GM12878 (cell line): ENCODE data around the gene SUMF2.

Experiments used
- FOXK2 ChIP-seq: fragments of 450-650 bp; IDR thresholded peaks from 2 replicates; pipeline ENCODE4 v1.6.1; 2017; ENCODE audit warnings: mild to moderate bottlenecking, moderate library complexity
- FOXM1 ChIP-seq: IDR thresholded peaks from 2 replicates; pipeline ENCODE4 v1.6.1; 2012; ENCODE audit warnings: low read depth, mild to moderate bottlenecking, inconsistent platforms, low read length, moderate library complexity
- POLR2A ChIP-seq: IDR thresholded peaks from 2 replicates; pipeline ENCODE4 v1.6.1; 2011; ENCODE audit warnings: low read depth, mild to moderate bottlenecking, low read length
- POU2F2 ChIP-seq: IDR thresholded peaks from 3 replicates; pipeline ENCODE4 v1.6.1; 2011; ENCODE audit warnings: low read depth, mild to moderate bottlenecking, low read length, borderline replicate concordance
- SP1 ChIP-seq: IDR thresholded peaks from one replicate; pipeline ENCODE4 v1.6.1; 2011; ENCODE audit warnings: low read depth, low read length

DNA sequence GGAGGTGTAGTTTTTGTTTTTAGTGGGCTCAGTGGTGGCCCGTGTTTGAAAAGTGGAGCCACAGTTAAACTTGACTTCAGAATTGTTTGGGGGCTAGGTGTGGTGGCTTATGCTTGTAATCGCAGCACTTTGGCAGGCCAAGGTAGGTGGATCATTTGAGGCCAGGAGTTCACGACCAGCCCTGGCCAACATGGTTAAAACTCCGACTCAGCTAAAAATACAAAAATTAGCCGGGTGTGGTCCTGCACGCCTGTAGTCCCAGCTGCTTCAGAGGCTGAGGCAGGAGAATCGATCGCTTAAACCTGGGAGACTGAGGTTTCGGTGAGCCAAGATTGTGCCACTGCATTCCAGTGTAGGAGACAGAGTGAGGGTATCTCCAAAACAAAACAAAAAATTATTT, 10.7 kb upstream of the SUMF2 start:
- TF ChIP-seq FOXM1 (no peak), SP1 (no peak), POU2F2 (no peak), POLR2A (no peak), FOXK2 (no peak)
